ENCODE data around the gene NFE2.
"Not testable (repeated sequence)": the region's sequence is repeated elsewhere in the genome, so short reads cannot be mapped to it uniquely, and the experiment has no call there.

Gene NFE2

GRCh38 chr12:54304187-54304810 lies 3.5 kb upstream of the NFE2 start:
- DNase-seq = no peak

- DNase-seq = no peak
These were observed 2.8 kb upstream of the NFE2 start for GRCh38 chr12:54303640-54304039.

- no peak for DNase-seq
These were observed 723 bp upstream of the NFE2 start for GRCh38 chr12:54301428-54302048.

- no peak for DNase-seq
These were observed 537 bp downstream of the NFE2 start for GRCh38 chr12:54300225-54300731.

- DNase-seq = no peak
These were observed 1.1 kb downstream of the NFE2 start for GRCh38 chr12:54299515-54300224.

- DNase-seq = no peak
These were observed 1.9 kb downstream of the NFE2 start for GRCh38 chr12:54298904-54299303.

- no peak for DNase-seq
These were observed 4.3 kb downstream of the NFE2 start for GRCh38 chr12:54296393-54297099.

- DNase-seq = no peak
These were observed 5.8 kb downstream of the NFE2 start for GRCh38 chr12:54294953-54295566.

GRCh38 chr12:54294152-54294952 lies 6.5 kb downstream of the NFE2 start:
- DNase-seq = peak; percentile 42 to 53

- DNase-seq = no peak
These were observed 7.9 kb downstream of the NFE2 start for GRCh38 chr12:54292931-54293241.

- DNase-seq = no peak
These were observed 8.5 kb downstream of the NFE2 start for GRCh38 chr12:54292083-54292930.

GRCh38 chr12:54287261-54288157 lies 13.3 kb downstream of the NFE2 start:
- DNase-seq = no peak

GRCh38 chr12:54286042-54287030 lies 14.5 kb downstream of the NFE2 start:
- DNase-seq = no peak

- no peak for DNase-seq
These were observed 15.4 kb downstream of the NFE2 start for GRCh38 chr12:54285150-54286041.

GRCh38 chr12:54284070-54284780 lies 16.6 kb downstream of the NFE2 start:
- not testable (repeated sequence) for DNase-seq

- DNase-seq = peak in 1 of 2 experiments; percentile 36
These were observed 17.7 kb downstream of the NFE2 start for GRCh38 chr12:54282949-54283593.

GRCh38 chr12:54281694-54282093 lies 19.1 kb downstream of the NFE2 start:
- DNase-seq = not testable (repeated sequence)
